Uterus (tissue), 4 donors: Measurements from ENCODE around the gene KRT72. TPM values are rescaled to one million over a fixed set of nuclear protein-coding genes. Genes with fewer than 3 reads are reported as not detected.

Experiments
- DNase-seq, 2 donors: peaks; one replicate each; pipeline ENCODE4 v3.0.0-alpha.2; 2019 to 2020
- H3K27ac ChIP-seq, 2 donors: fragments of 200-600 bp; sonication (generic); 1 replicate in 1 of 2; 2 replicates in 1 of 2; pipeline ENCODE4 v1.5.1; 2016 to 2018
- H3K27me3 ChIP-seq, 2 donors: fragments of 200-600 bp; sonication (generic); one replicate each; pipeline ENCODE4 v1.5.1; 2018 to 2019; ENCODE audit warnings: control low read depth in 1 of 2
- H3K36me3 ChIP-seq, 2 donors: fragments of 200-600 bp; sonication (generic); one replicate each; pipeline ENCODE4 v1.5.1; 2019; ENCODE audit warnings: control low read depth in 1 of 2
- H3K4me1 ChIP-seq, 2 donors: fragments of 200-600 bp; sonication (generic); one replicate each; pipeline ENCODE4 v1.5.1; 2018 to 2019; ENCODE audit warnings: control low read depth in 1 of 2
- H3K4me3 ChIP-seq, 2 donors: fragments of 200-600 bp; sonication (generic); 1 replicate in 1 of 2; 2 replicates in 1 of 2; pipeline ENCODE4 v1.5.1; 2018 to 2019; ENCODE audit warnings: mild to moderate bottlenecking in 1 of 2
- H3K9me3 ChIP-seq, 2 donors: fragments of 200-600 bp; sonication (generic); one replicate each; pipeline ENCODE4 v1.5.1; 2019; ENCODE audit warnings: control low read depth in 1 of 2
- CTCF ChIP-seq, 4 experiments: fragments of 200-600 bp in 2 of 4; fragments of 450-650 bp in 2 of 4; sonication (generic) in 2 of 4; IDR thresholded peaks; one replicate each; pipeline ENCODE4 v1.5.1; 2016 to 2019; ENCODE audit warnings: antibody characterized with exemption in 4 of 4, mild to moderate bottlenecking in 2 of 4, moderate library complexity in 1 of 4
- POLR2A ChIP-seq, 2 donors: fragments of 450-650 bp; IDR thresholded peaks; one replicate each; pipeline ENCODE4 v1.6.1; 2016; ENCODE audit warnings: antibody characterized with exemption in 2 of 2, mild to moderate bottlenecking in 1 of 2, moderate library complexity in 1 of 2
- intact Hi-C: fragments of 100-400 bp; cut with DNase I; formaldehyde crosslinking; loops from one replicate; pipeline ENCODE4 v1.15.1; 2023; ENCODE audit warnings: low total_unique reads
- total RNA-seq, 4 donors: library from RNA; depleted of rRNA in 3 of 4; stranded (reverse); fragments of >200 nt in 3 of 4; gene quantifications; one replicate each; pipeline versions ENCODE4 v1.1.0 to v1.2.4, GENCODE V29; 2014 to 2023
- donor health status: DM: yes; HTN: yes; CAD: no.

KRT72 gene
- total RNA-seq, 4 donors from 2014 or later: 0.51 TPM; not detected in 3

DNA sequence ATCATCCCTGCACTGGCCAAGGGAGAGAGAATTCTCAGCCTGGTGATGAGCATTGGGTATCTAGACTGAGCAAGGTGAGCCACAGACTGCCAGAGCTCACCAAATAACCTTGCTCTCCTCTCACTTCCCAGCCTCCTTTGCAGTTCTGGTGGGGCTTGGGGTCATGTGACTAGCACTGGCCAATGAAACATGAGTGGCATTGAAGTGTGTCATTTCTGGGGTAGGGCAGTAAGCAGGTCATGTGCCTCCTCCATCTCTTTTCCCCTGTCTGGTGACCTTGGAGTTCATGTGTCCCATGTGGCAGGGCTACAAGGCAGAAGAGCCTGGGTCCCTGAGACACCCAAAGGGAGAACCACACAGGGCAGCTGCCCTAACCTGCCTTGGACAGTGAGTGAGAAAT lies 3.6 kb upstream of the KRT72 start:
- DNase-seq: no peak
- H3K4me1 ChIP-seq: no peaks in the 10 kb centered on the region
- intact Hi-C loops: no loop called here
- H3K36me3 ChIP-seq: no peaks in the 10 kb centered on the region
- H3K27ac ChIP-seq: no peak overlapping the region
- no peak for TF ChIP-seq CTCF (IDR thresholded peaks at IDR 0.05)
- no peak for TF ChIP-seq POLR2A (IDR thresholded peaks at IDR 0.05)
- no peak overlapping the region for H3K4me3 ChIP-seq
- no peaks in the 10 kb centered on the region for H3K9me3 ChIP-seq
- H3K27me3 ChIP-seq: peaks cover 0 to 8% of the 10 kb centered on the region in 2 donors

GRCh38 chr12:52603314-52603713 lies 2.1 kb upstream of the KRT72 start:
- H3K4me3 ChIP-seq: no peak overlapping the region
- H3K4me1 ChIP-seq: no peaks in the 10 kb centered on the region
- peaks cover 0 to 9% of the 10 kb centered on the region in 2 donors for H3K27me3 ChIP-seq
- DNase-seq: no peak
- no peak overlapping the region for H3K27ac ChIP-seq
- H3K9me3 ChIP-seq: no peaks in the 10 kb centered on the region
- H3K36me3 ChIP-seq: no peaks in the 10 kb centered on the region
- TF ChIP-seq CTCF (IDR thresholded peaks at IDR 0.05): no peak
- TF ChIP-seq POLR2A (IDR thresholded peaks at IDR 0.05): no peak
- intact Hi-C loops: no loop called here

- Histone ChIP-seq H3K36me3 (no peaks in the 10 kb centered on the region), H3K4me1 (no peaks in the 10 kb centered on the region), H3K4me3 (no peak overlapping the region), H3K9me3 (no peaks in the 10 kb centered on the region), H3K27ac (no peak overlapping the region), H3K27me3 (peaks cover 0 to 9% of the 10 kb centered on the region in 2 donors)
- intact Hi-C loops: no loop called here
- no peak for DNase-seq
- no peak for TF ChIP-seq CTCF (IDR thresholded peaks at IDR 0.05)
- no peak for TF ChIP-seq POLR2A (IDR thresholded peaks at IDR 0.05)
Measured at GRCh38 chr12:52602552-52602951, 1.3 kb upstream of the KRT72 start.

DNA sequence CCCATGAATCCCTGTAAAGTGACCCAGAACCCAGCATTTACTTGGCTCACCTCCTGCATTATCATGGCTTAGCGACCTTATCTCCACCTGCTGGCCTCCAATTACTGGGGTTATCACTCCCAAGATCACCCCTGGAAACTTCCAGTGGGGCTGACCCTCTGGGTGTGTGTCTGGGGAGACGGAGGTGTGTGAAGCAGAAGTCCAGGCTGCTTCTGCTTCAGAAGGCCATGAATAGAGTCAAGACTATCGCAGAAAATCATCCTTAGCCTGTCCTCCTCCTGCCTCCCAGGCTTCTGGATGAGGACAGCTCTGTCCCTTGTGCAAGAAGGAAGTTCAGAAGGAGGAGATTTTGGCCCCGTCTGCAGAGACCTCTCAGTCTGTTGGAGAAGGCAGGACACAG lies 408 bp upstream of the KRT72 start:
- no peak overlapping the region for H3K4me3 ChIP-seq
- intact Hi-C loops: no loop called here

DNA sequence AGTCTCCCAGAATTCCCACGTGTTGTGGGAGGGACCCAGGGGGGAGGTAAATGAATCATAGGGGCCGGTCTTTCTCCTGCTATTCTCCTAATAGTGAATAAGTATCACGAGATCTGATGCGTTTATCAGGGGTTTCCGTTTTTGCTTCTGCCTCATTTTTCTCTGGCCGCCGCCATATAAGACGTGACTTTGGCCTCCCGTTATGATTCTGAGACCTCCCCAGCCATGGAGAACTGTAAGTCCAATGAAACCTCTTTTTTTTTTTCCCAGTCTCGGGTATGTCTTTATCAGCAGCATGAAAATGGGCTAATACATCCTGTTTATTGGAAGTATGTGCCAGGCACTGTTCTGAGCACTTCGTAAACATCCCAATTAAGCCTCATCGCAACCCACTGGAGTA lies 788 bp downstream of the KRT72 start:
- Histone ChIP-seq H3K27me3 (peaks cover 0 to 9% of the 10 kb centered on the region in 2 donors), H3K27ac (no peak overlapping the region)

More for the DNA sequence above, 408 bp upstream of the KRT72 start:
- DNase-seq: no peak
- no peaks in the 10 kb centered on the region for H3K36me3 ChIP-seq
- no peak for TF ChIP-seq POLR2A (IDR thresholded peaks at IDR 0.05)
- TF ChIP-seq CTCF (IDR thresholded peaks at IDR 0.05): no peak
- no peaks in the 10 kb centered on the region for H3K9me3 ChIP-seq
- H3K27me3 ChIP-seq: peaks cover 0 to 9% of the 10 kb centered on the region in 2 donors
- H3K27ac ChIP-seq: no peak overlapping the region
- no peaks in the 10 kb centered on the region for H3K4me1 ChIP-seq

More for the DNA sequence above, 788 bp downstream of the KRT72 start:
- no peak for DNase-seq
- no peak for TF ChIP-seq POLR2A (IDR thresholded peaks at IDR 0.05)
- no peak for TF ChIP-seq CTCF (IDR thresholded peaks at IDR 0.05)
- intact Hi-C loops: no loop called here
- Histone ChIP-seq H3K9me3 (no peaks in the 10 kb centered on the region), H3K36me3 (no peaks in the 10 kb centered on the region), H3K4me3 (no peak overlapping the region), H3K4me1 (no peaks in the 10 kb centered on the region)
